ENCODE measurements around the gene S100A10.

DNA sequence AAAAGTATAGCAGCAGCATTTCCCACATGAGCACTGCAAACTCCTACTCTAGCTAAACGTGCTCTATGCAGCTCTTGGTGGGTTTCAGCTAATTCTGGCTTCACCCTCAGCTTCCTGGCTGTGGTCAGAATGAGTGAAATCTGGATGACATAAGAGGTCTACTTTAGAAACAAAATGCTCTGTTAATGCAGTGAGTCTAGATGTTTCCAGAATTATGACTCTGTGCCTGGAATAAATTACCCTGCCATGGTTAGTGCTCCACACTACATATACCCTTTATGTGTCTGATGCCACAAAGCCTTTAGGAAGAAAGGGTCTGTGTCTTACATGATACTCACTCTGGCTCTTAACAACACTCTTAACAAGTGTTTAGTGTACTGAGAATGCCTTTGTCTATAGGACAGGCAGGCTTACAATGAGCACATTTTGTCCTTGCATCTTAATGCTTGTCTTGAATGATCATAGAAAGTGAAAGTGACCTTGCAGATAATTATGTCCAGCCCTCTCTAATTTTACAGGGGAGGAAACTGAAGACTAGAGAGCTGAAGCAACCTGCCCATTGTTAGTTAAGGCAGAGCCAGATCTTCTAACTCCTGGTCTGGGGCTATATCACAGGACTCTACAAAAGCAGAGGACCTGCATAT lies 9.2 kb downstream of the S100A10 start:
- TF ChIP-seq, protein P1, sequence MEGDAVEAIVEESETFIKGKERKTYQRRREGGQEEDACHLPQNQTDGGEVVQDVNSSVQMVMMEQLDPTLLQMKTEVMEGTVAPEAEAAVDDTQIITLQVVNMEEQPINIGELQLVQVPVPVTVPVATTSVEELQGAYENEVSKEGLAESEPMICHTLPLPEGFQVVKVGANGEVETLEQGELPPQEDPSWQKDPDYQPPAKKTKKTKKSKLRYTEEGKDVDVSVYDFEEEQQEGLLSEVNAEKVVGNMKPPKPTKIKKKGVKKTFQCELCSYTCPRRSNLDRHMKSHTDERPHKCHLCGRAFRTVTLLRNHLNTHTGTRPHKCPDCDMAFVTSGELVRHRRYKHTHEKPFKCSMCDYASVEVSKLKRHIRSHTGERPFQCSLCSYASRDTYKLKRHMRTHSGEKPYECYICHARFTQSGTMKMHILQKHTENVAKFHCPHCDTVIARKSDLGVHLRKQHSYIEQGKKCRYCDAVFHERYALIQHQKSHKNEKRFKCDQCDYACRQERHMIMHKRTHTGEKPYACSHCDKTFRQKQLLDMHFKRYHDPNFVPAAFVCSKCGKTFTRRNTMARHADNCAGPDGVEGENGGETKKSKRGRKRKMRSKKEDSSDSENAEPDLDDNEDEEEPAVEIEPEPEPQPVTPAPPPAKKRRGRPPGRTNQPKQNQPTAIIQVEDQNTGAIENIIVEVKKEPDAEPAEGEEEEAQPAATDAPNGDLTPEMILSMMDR (conservative IDR thresholded peaks at IDR 0.05; ENCODE audit: low read length), result no peak
- TF ChIP-seq EZH2phosphoT487 (IDR thresholded peaks at IDR 0.05; ENCODE audit: borderline replicate concordance), result no peak
